GM12874 (cell line): ENCODE measurements around the gene CNTNAP2.

Experiments
- CTCF ChIP-seq: IDR thresholded peaks from 2 replicates; pipeline ENCODE4 v1.5.1; 2011; ENCODE audit warnings: low read depth, mild to moderate bottlenecking, control low read depth, low read length, moderate library complexity; ENCODE audit not compliant: insufficient read depth

Gene CNTNAP2

GRCh38 chr7:146781352-146782116 is 664.9 kb downstream of the CNTNAP2 start:
- no peak for TF ChIP-seq CTCF

- no peak for TF ChIP-seq CTCF
These were observed 670.7 kb downstream of the CNTNAP2 start for GRCh38 chr7:146787266-146787665.

GRCh38 chr7:146788008-146788407 is 671.4 kb downstream of the CNTNAP2 start:
- TF ChIP-seq CTCF: no peak

GRCh38 chr7:146791344-146792285 is 675.0 kb downstream of the CNTNAP2 start:
- TF ChIP-seq CTCF: no peak

GRCh38 chr7:146804620-146805019 is 688.0 kb downstream of the CNTNAP2 start:
- no peak for TF ChIP-seq CTCF

- no peak for TF ChIP-seq CTCF
These were observed 688.5 kb downstream of the CNTNAP2 start for GRCh38 chr7:146805082-146805481.

- no peak for TF ChIP-seq CTCF
These were observed 709.7 kb downstream of the CNTNAP2 start for GRCh38 chr7:146826329-146826728.
